Measurements from ENCODE around the gene MYH14. TPM values are rescaled to one million over a fixed set of nuclear protein-coding genes. Genes with fewer than 3 reads are reported as not detected.

MYH14 gene
- total RNA-seq, 4 donors from 2014 or later = 8.3 to 82.1 (median 12.4) TPM

DNA sequence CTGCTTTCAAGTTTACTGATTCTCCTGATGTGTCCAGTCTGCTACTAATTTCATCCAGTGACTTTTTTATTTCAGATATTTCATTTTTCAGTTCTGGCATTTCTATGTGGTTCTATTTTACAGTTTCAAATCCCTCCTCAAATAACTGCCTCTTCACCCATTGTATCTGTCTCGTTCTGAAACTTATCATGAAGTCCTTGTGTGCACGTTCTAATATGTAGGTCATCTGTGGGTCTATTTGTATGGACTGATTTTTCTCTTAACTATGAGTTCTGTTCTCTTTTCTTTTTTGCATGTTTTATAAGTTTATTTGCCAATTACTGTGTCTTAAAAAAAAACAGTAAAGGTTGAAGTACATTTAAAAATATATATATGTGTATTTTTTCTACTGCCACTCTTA lies 82.4 kb downstream of the MYH14 start:
- TF ChIP-seq, protein P1, sequence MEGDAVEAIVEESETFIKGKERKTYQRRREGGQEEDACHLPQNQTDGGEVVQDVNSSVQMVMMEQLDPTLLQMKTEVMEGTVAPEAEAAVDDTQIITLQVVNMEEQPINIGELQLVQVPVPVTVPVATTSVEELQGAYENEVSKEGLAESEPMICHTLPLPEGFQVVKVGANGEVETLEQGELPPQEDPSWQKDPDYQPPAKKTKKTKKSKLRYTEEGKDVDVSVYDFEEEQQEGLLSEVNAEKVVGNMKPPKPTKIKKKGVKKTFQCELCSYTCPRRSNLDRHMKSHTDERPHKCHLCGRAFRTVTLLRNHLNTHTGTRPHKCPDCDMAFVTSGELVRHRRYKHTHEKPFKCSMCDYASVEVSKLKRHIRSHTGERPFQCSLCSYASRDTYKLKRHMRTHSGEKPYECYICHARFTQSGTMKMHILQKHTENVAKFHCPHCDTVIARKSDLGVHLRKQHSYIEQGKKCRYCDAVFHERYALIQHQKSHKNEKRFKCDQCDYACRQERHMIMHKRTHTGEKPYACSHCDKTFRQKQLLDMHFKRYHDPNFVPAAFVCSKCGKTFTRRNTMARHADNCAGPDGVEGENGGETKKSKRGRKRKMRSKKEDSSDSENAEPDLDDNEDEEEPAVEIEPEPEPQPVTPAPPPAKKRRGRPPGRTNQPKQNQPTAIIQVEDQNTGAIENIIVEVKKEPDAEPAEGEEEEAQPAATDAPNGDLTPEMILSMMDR (IDR thresholded peaks at IDR 0.05; ENCODE audit: low read depth) = no peak

GRCh38 chr19:50286443-50286842 lies 83.0 kb downstream of the MYH14 start:
- TF ChIP-seq, protein P1 (IDR thresholded peaks at IDR 0.05; ENCODE audit: low read depth) = no peak

- TF ChIP-seq, protein P1 (IDR thresholded peaks at IDR 0.05; ENCODE audit: low read depth) = no peak
Measured at GRCh38 chr19:50287331-50287730, 83.9 kb downstream of the MYH14 start.

DNA sequence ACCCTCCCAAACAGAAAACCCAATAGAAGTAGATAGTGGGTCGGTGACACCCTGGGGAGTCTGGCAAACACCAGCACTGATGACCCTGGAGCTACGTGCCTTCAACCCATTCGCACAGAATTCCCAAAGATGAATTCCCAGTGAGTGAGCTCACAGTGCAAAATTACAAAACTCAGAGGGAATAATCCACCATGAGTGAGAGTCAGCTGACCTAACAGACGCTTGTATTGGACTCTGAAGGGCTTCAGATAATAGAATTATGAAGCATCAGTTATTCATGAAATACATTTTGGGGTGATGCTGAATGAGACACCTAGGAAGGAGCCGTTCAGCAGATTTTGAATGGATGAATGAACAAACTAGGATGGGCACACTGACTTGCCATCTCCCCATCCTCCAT lies 85.5 kb downstream of the MYH14 start:
- TF ChIP-seq, protein P1 (IDR thresholded peaks at IDR 0.05; ENCODE audit: low read depth) = no peak

DNA sequence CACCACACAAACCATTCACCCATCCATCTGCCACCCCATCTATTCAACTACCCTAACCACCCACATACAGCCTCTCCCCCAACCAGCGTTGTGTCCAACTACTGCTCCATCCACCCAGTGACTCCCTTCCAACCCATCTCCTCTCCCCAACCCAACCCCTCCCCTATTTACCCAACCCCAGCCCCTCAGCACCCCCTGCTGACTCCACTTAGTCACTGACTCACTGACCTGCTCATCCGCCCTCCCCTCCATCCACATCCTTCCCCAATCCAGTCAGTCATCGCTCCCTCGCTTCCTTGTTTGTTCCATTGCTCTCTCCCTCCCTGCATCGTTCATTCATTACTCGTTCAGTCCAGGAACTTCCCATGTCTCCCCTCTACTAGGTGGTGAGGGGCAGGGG lies 86.6 kb downstream of the MYH14 start:
- TF ChIP-seq, protein P1 (IDR thresholded peaks at IDR 0.05; ENCODE audit: low read depth) = no peak

DNA sequence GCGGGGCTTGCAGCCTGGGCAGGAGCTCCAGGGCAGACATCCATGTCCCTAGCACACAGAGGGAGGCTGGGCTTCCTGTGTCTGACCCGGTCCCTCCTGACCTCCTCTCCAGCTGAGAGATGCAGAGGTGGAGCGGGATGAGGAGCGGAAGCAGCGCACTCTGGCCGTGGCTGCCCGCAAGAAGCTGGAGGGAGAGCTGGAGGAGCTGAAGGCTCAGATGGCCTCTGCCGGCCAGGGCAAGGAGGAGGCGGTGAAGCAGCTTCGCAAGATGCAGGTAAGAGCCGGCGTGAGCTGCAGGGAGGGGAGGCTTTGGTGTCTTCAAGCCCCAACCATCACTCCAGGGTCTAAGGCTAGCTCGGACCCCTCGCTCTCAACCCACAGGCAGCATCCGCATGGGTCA lies 87.4 kb downstream of the MYH14 start:
- TF ChIP-seq, protein P1 (IDR thresholded peaks at IDR 0.05; ENCODE audit: low read depth) = no peak

DNA sequence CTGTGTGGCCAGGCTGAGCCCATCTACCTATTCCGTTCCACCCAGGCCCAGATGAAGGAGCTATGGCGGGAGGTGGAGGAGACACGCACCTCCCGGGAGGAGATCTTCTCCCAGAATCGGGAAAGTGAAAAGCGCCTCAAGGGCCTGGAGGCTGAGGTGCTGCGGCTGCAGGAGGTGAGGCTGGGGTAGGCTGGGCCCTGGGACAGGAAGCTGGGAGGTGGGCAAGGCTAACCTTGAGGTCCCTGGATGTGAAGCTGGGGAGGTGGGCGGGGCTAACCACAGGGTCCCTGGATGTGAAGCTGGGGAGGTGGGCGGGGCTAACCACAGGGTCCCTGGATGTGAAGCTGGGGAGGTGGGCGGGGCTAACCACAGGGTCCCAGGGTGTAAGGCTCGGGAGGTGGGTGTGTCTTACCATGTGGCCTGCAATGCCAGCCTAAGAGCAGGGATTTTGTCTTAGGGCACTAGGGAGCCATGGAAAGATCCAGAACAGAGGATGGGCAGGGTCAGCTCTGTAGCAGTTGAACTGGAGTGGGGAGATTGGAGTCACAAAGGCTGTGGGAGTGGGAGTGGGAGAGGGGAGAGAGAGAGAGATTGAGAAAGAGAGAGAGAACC lies 88.9 kb downstream of the MYH14 start:
- TF ChIP-seq, protein P1 (IDR thresholded peaks at IDR 0.05; ENCODE audit: low read depth) = no peak

Measured in subcutaneous adipose tissue (tissue), 4 donors.